ENCODE data around the gene UROC1.

DNA sequence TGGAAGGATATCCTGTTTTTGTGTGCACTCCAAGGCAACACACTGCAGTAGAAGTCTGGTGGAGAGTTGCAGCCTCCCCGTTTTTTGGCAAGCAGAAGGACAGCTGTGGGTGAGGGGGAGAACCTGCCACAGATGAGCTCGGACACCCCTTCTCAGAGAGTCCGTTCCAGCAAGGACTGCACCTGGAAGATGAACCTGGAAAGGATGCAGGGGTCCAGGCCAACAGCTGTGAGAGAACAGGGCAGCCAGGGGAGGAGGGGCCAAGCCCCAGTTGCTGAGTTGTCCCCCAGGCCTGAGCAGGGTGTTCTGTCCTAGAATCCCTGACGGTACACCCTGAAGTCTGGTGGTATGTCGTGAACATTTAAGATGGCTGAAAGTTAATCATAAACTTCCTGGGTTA, 72.1 kb downstream of the UROC1 start:
- no peak for TF ChIP-seq POLR2A (IDR thresholded peaks at IDR 0.05; ENCODE audit: low read length)
- no peak for TF ChIP-seq GATA1 (IDR thresholded peaks at IDR 0.05; ENCODE audit: low read depth, low read length)
